RCC 7860 (cell line): ENCODE results near the gene TNKS1BP1.

Source experiments
- DNase-seq: peaks from one replicate; pipeline ENCODE4 v3.0.0-alpha.2; 2015; ENCODE audit warnings: low spot score
- FAIRE-seq: peaks from 2 replicates; lab custom pipeline; 2012; peaks lifted over from hg19 to GRCh38; lab: Jason Lieb, UNC

Gene TNKS1BP1

GRCh38 chr11:57260937-57261783 lies 63.6 kb downstream of the TNKS1BP1 start:
- FAIRE-seq = no peak
- DNase-seq = no peak

GRCh38 chr11:57256119-57256518 lies 68.6 kb downstream of the TNKS1BP1 start:
- no peak for FAIRE-seq
- no peak for DNase-seq

DNA sequence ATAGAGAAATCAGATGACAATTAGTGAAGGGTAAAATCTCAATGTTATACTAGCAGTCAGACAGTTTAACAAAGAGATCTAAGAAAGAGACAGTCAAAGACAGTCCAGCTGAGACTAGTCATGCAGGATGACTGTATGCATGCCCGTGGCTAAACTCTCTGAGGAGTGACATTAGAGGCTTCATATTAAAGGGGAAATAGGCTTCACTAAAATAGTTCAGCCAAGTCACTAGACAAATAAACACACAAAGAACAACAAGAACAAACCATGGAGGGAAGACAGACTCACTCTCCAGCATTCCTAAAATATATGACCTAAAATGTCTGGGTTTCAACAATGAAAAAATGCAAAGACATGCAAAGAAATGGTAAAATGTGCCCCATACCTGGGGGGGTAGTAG lies 69.1 kb downstream of the TNKS1BP1 start:
- no peak for DNase-seq
- FAIRE-seq = no peak

DNA sequence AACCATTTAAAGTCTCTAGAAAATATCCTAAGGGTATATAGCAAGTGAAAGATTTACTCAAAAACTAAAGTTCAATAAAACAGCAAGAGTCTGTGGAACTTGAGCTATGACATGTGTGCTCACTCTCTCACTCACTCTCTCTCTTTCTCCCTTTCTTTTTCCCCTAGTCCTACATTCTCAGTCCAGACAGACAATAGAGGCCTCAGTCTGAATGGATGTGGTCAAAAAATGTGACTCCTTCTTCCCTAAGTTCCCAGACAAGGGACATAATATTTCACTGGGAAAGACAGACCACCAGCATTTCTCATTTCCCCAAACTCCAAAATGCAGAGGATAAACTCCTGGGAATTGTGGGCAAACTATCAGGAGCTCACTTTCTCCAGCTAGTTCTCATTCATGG lies 70.1 kb downstream of the TNKS1BP1 start:
- no peak for FAIRE-seq
- no peak for DNase-seq

DNA sequence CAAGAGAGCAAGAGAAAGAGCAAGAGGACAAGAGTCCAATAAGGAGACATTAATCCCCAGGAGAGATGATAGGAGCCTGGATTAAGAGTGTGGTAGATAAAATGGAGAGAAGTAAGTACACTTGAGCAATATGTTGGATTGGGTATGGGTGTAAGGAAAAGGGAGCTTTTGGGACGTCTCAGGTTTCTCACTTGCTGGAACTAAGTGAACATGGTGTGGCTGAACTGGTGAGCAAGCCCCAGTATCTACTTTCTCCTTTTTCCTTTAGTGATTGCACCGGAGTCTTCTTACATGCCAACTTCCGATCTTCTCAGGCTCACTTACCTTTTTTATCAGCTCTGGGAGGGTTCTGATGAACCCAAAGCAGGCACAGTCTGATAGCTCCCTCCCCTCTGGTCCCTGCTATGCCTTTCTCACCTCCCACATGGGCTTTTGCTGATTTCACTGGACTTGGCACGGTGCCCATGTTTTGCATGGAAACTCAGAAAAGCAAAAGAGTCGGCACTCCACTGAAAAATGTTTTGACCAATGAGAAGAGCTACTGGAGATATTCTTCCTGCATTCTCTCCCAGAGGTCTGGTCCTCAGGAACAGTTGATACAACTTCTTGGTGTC lies 73.2 kb downstream of the TNKS1BP1 start:
- FAIRE-seq = no peak
- no peak for DNase-seq

GRCh38 chr11:57251037-57251436 lies 73.7 kb downstream of the TNKS1BP1 start:
- no peak for DNase-seq
- no peak for FAIRE-seq
